HepG2 (cell line): ENCODE measurements around the gene KRT13. TPM values are rescaled to one million over a fixed set of nuclear protein-coding genes. Genes with fewer than 3 reads are reported as not detected.

Source experiments
- AGO2 ChIP-seq: fragments of 200-400 bp; formaldehyde crosslinking; optimal IDR thresholded peaks from 2 replicates; pipeline ENCODE3; 2017; ENCODE audit warnings: mild to moderate bottlenecking, low read depth, low read length, moderate library complexity
- ATAD3A ChIP-seq: sonication (generic); formaldehyde crosslinking; IDR thresholded peaks from 2 replicates; pipeline ENCODE4 v1.4.0; 2020; ENCODE audit warnings: missing genetic modification reagents
- DR1 ChIP-seq: sonication (generic); formaldehyde crosslinking; IDR thresholded peaks from 2 replicates; pipeline ENCODE4 v1.8.0; 2021; ENCODE audit warnings: mild to moderate bottlenecking, missing genetic modification reagents, inconsistent platforms
- FOSL2 ChIP-seq: sonication (generic); formaldehyde crosslinking; IDR thresholded peaks from 2 replicates; pipeline ENCODE4 v1.4.0; 2020; ENCODE audit warnings: missing genetic modification reagents
- HIVEP1 ChIP-seq: sonication (generic); formaldehyde crosslinking; IDR thresholded peaks from 2 replicates; pipeline ENCODE4 v1.4.0; 2020; ENCODE audit warnings: mild to moderate bottlenecking, missing genetic modification reagents
- LCORL ChIP-seq, 2 experiments: fragments of 450-650 bp in 1 of 2; sonication (generic) in 1 of 2; formaldehyde crosslinking in 1 of 2; IDR thresholded peaks; 2 replicates each; pipeline versions ENCODE4 v1.5.0 to v1.6.1; 2017 to 2020; ENCODE audit warnings: antibody characterized with exemption in 1 of 2, missing genetic modification reagents in 1 of 2
- MTERF4 ChIP-seq: sonication (generic); formaldehyde crosslinking; IDR thresholded peaks from 2 replicates; pipeline ENCODE4 v1.8.0; 2023; ENCODE audit warnings: mild to moderate bottlenecking, missing genetic modification reagents
- SRSF1 ChIP-seq: fragments of 200-400 bp; formaldehyde crosslinking; optimal IDR thresholded peaks from 2 replicates; pipeline ENCODE3; 2017; ENCODE audit warnings: mild to moderate bottlenecking, low read depth, low read length, moderate library complexity
- ZHX1 ChIP-seq: sonication (generic); formaldehyde crosslinking; IDR thresholded peaks from 2 replicates; pipeline ENCODE4 v1.8.1; 2022; ENCODE audit warnings: low read depth, mild to moderate bottlenecking, missing genetic modification reagents
- ZNF432 ChIP-seq: sonication (generic); formaldehyde crosslinking; IDR thresholded peaks from 2 replicates; pipeline ENCODE4 v1.5.0; 2020; ENCODE audit warnings: missing genetic modification reagents, mild to moderate bottlenecking, borderline replicate concordance
- ZNF569 ChIP-seq: sonication (generic); formaldehyde crosslinking; IDR thresholded peaks from 2 replicates; pipeline ENCODE4 v1.5.0; 2020; ENCODE audit warnings: mild to moderate bottlenecking, missing genetic modification reagents, moderate library complexity, borderline replicate concordance
- ZNF780A ChIP-seq: sonication (generic); formaldehyde crosslinking; IDR thresholded peaks from 2 replicates; pipeline ENCODE4 v1.8.0; 2022; ENCODE audit warnings: mild to moderate bottlenecking, missing genetic modification reagents, moderate library complexity
- polyA plus RNA-seq, 8 experiments: library from polyadenylated mRNA; depleted of rRNA in 3 of 8; stranded (reverse) in 7 of 8; unstranded in 1 of 8; fragments of >200 nt; fragmentation: Illumina TruSeq in 4 of 8; extraction: Trizol in 4 of 8; gene quantifications; 2 replicates each; pipeline versions ENCODE4 v1.2.1 to v1.2.3, GENCODE V29; 2011 to 2016; ENCODE audit warnings: low read depth in 4 of 8, missing spikeins in 1 of 8, mixed read lengths in 1 of 8; ENCODE audit not compliant: insufficient read depth in 1 of 8
- total RNA-seq, 5 experiments: library from RNA; depleted of rRNA; stranded (reverse); fragments of >200 nt; fragmentation: Illumina TruSeq; extraction: Trizol; gene quantifications; 2 replicates each; pipeline ENCODE4 v1.2.3, GENCODE V29; 2016; ENCODE audit warnings: low read depth in 1 of 5
- TF ChIP-seq, protein P1 (sequence below): sonication (generic); formaldehyde crosslinking; IDR thresholded peaks from 2 replicates; pipeline ENCODE4 v1.4.0; 2020; ENCODE audit warnings: missing genetic modification reagents
- TF ChIP-seq, protein P2 (sequence below): sonication (generic); formaldehyde crosslinking; IDR thresholded peaks from 2 replicates; pipeline ENCODE4 v1.5.0; 2020; ENCODE audit warnings: mild to moderate bottlenecking, missing genetic modification reagents

Gene KRT13
- total and polyA plus RNA-seq, 2 of the 13 experiments (the other 11 are each of a cell fraction or from before 2014, with no cell fraction given): not detected

- TF ChIP-seq ATAD3A (no peak), LCORL (IDR thresholded peaks at IDR 0.05) (no peak), LCORL (CRISPR knock-in tag; IDR thresholded peaks at IDR 0.05) (0 out of 2 replicates have a peak, but pooled peaks have one; percentile 11), SRSF1 (peak; percentile 29), AGO2 (peak; percentile 80), DR1 (CRISPR knock-in tag) (0 out of 2 replicates have a peak, but pooled peaks have one; percentile 16), FOSL2 (CRISPR knock-in tag) (no peak), MTERF4 (CRISPR knock-in tag) (no peak), HIVEP1 (CRISPR knock-in tag) (peak; percentile 40; the same call in 1 of the 2 replicates), ZHX1 (no peak), ZNF569 (CRISPR knock-in tag) (peak; percentile 68; the same call in 1 of the 2 replicates), ZNF780A (CRISPR knock-in tag) (no peak), ZNF432 (CRISPR knock-in tag) (no peak)
- TF ChIP-seq, protein P1, sequence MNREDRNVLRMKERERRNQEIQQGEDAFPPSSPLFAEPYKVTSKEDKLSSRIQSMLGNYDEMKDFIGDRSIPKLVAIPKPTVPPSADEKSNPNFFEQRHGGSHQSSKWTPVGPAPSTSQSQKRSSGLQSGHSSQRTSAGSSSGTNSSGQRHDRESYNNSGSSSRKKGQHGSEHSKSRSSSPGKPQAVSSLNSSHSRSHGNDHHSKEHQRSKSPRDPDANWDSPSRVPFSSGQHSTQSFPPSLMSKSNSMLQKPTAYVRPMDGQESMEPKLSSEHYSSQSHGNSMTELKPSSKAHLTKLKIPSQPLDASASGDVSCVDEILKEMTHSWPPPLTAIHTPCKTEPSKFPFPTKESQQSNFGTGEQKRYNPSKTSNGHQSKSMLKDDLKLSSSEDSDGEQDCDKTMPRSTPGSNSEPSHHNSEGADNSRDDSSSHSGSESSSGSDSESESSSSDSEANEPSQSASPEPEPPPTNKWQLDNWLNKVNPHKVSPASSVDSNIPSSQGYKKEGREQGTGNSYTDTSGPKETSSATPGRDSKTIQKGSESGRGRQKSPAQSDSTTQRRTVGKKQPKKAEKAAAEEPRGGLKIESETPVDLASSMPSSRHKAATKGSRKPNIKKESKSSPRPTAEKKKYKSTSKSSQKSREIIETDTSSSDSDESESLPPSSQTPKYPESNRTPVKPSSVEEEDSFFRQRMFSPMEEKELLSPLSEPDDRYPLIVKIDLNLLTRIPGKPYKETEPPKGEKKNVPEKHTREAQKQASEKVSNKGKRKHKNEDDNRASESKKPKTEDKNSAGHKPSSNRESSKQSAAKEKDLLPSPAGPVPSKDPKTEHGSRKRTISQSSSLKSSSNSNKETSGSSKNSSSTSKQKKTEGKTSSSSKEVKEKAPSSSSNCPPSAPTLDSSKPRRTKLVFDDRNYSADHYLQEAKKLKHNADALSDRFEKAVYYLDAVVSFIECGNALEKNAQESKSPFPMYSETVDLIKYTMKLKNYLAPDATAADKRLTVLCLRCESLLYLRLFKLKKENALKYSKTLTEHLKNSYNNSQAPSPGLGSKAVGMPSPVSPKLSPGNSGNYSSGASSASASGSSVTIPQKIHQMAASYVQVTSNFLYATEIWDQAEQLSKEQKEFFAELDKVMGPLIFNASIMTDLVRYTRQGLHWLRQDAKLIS: peak; percentile 70; the same call in 1 of the 2 replicates
- TF ChIP-seq, protein P2, sequence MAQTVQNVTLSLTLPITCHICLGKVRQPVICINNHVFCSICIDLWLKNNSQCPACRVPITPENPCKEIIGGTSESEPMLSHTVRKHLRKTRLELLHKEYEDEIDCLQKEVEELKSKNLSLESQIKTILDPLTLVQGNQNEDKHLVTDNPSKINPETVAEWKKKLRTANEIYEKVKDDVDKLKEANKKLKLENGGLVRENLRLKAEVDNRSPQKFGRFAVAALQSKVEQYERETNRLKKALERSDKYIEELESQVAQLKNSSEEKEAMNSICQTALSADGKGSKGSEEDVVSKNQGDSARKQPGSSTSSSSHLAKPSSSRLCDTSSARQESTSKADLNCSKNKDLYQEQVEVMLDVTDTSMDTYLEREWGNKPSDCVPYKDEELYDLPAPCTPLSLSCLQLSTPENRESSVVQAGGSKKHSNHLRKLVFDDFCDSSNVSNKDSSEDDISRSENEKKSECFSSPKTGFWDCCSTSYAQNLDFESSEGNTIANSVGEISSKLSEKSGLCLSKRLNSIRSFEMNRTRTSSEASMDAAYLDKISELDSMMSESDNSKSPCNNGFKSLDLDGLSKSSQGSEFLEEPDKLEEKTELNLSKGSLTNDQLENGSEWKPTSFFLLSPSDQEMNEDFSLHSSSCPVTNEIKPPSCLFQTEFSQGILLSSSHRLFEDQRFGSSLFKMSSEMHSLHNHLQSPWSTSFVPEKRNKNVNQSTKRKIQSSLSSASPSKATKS (CRISPR knock-in tag): no peak
Measured at GRCh38 chr17:41527063-41528023, 21.9 kb upstream of the KRT13 start (continued).
